Bronchial epithelial cell (primary cell): ENCODE measurements around the gene FNDC3A. TPM values are rescaled to one million over a fixed set of nuclear protein-coding genes. Genes with fewer than 3 reads are reported as not detected.
A peak's percentile ranks its signal among the peaks of the same experiment; 100 is the strongest.

ENCODE experiments used
- DNase-seq: peaks from one replicate; pipeline ENCODE4 v3.0.0-alpha.2; 2010; ENCODE audit warnings: low read depth
- FAIRE-seq: peaks from 2 replicates; lab custom pipeline; 2011; peaks lifted over from hg19 to GRCh38; lab: Jason Lieb, UNC
- H3K27me3 ChIP-seq: 2 replicates; pipeline ENCODE4 v1.5.1; 2011; ENCODE audit warnings: low read length; ENCODE audit not compliant: control insufficient read depth, insufficient read depth
- H3K36me3 ChIP-seq: 2 replicates; pipeline ENCODE4 v1.5.1; 2011; ENCODE audit warnings: low read length; ENCODE audit not compliant: control insufficient read depth, insufficient read depth
- H3K4me3 ChIP-seq: 2 replicates; pipeline ENCODE4 v1.5.1; 2011; ENCODE audit warnings: mild to moderate bottlenecking, low read depth, low read length, control low read depth
- total RNA-seq: library from RNA; depleted of rRNA; stranded (reverse); fragments of >200 nt; gene quantifications from 2 replicates; pipeline ENCODE4 v1.2.1, GENCODE V29; 2014
- TF ChIP-seq, protein P1 (sequence below): IDR thresholded peaks from 2 replicates; pipeline ENCODE4 v1.5.1; 2011; ENCODE audit warnings: mild to moderate bottlenecking, moderate library complexity, low read length, control low read depth, inconsistent platforms; ENCODE audit not compliant: insufficient read depth, severe bottlenecking

Gene FNDC3A
- total RNA-seq, 1 donor from 2014 or later: 24.0 TPM

DNA sequence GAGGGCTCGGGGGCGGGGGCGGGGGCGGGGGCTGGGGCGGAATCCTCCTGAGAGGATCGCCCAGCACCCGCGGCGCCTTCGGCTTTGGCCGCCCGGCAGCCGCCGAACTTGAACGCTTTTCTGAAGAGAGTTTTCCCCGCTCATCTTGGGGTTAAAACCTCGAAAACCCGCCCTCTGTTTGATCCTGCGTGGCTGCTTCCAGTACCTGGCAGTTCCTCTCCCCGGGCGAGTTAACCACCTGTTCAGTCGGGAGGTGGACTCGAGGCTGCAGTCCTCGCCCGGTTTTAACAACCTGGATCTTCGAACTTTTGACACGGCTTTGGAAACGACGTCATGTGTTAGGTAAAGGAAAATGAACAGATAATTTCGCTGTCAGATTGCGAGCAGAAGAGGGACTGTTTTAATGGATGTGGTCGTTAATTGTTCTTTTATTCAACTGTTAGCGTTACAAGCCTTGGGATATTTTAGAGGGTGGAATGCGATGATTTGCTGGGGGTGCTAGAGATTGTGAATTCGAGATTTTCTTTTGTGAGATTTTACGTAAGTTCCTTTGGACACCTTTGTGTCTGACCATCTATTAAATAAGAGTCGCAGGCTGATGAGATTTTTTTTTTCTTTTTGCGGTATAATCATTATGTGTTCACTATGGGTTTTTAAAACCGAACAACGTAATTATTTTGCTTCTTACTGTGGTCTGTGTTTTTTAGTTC is 1.0 kb downstream of the FNDC3A start:
- FAIRE-seq (no peak), DNase-seq (peak; percentile 55)
- peak overlapping the region; percentile 77 for H3K4me3 ChIP-seq

DNA sequence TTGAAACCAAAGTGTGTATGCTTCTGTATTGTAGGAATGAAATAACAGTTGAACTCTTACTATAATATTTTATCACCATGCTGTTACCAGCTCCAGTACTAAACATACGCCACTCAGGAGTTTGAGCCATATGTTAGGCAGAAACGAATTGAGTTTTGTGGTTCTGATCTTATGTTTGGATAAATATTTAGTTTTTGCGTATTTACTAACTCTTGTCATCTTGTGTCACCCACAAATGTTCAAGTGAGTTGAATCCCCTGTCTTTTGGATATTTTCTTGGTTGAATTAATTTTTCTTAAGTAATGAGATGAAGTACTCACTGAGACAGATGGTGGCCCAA is 1.5 kb downstream of the FNDC3A start:
- DNase-seq: peak; percentile 8

More for the DNA sequence above, 1.0 kb downstream of the FNDC3A start:
- Histone ChIP-seq H3K36me3 (no peaks in the 10 kb centered on the region), H3K27me3 (no peaks in the 10 kb centered on the region)
- TF ChIP-seq, protein P1, sequence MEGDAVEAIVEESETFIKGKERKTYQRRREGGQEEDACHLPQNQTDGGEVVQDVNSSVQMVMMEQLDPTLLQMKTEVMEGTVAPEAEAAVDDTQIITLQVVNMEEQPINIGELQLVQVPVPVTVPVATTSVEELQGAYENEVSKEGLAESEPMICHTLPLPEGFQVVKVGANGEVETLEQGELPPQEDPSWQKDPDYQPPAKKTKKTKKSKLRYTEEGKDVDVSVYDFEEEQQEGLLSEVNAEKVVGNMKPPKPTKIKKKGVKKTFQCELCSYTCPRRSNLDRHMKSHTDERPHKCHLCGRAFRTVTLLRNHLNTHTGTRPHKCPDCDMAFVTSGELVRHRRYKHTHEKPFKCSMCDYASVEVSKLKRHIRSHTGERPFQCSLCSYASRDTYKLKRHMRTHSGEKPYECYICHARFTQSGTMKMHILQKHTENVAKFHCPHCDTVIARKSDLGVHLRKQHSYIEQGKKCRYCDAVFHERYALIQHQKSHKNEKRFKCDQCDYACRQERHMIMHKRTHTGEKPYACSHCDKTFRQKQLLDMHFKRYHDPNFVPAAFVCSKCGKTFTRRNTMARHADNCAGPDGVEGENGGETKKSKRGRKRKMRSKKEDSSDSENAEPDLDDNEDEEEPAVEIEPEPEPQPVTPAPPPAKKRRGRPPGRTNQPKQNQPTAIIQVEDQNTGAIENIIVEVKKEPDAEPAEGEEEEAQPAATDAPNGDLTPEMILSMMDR: no peak

DNA sequence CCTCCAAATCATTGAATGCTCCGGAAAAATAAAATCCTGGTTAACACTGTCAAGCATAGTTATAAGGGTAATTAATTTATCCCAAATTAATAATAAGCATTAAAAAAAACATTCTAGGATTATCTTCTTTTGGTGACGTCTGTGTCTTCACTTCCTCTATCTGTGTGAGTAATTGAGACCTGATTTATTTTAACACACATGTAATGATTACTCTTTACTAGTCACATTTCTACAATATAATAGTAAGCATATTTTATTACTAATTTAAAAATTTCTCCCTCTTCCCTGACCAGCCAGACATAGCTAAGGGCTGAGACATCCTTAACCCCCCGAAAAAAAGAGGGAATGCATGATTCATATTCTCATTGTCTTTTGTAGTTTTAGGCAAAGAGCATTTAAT is 2.3 kb downstream of the FNDC3A start:
- Histone ChIP-seq H3K27me3 (no peaks in the 10 kb centered on the region), H3K4me3 (no peak overlapping the region), H3K36me3 (no peaks in the 10 kb centered on the region)
- TF ChIP-seq, protein P1: no peak
- peak; percentile 26 for DNase-seq
- no peak for FAIRE-seq

More for the DNA sequence above, 1.5 kb downstream of the FNDC3A start:
- TF ChIP-seq, protein P1: no peak
- no peak for FAIRE-seq
- no peaks in the 10 kb centered on the region for H3K27me3 ChIP-seq
- peak overlapping the region; percentile 77 for H3K4me3 ChIP-seq
- no peaks in the 10 kb centered on the region for H3K36me3 ChIP-seq

DNA sequence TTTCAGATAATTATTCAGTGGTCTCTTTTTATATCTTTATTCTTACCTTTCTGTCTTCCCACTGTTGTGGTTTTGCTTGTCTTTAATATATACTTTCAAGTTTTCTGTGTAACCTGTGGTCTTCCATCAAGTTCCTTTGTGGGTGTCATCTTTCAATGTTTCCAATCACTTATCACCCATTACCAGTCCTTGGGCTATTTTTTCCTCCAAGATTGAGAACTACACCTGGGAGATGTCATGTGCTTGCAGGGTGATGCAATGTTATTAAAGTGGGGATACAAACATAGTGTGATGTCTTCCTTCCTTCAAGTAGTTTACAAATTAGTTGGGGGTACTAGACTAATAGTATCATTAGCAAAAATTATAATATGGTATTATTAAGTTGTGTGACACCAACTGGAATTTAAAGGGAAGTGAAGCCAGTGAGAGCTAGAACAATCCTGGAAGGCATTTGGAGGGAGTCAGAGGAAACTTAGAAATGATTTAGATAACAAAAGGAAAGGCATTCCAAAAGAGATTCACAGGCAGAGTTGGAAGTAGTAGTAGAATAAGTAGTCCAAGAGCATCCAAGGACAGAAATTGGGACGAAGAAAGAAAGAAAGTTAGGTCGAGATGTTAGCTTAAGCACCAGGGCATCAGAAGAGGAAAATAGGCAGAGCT is 3.4 kb downstream of the FNDC3A start:
- Histone ChIP-seq H3K27me3 (no peaks in the 10 kb centered on the region), H3K36me3 (no peaks in the 10 kb centered on the region), H3K4me3 (no peak overlapping the region)
- TF ChIP-seq, protein P1: no peak
- DNase-seq: no peak
- no peak for FAIRE-seq

DNA sequence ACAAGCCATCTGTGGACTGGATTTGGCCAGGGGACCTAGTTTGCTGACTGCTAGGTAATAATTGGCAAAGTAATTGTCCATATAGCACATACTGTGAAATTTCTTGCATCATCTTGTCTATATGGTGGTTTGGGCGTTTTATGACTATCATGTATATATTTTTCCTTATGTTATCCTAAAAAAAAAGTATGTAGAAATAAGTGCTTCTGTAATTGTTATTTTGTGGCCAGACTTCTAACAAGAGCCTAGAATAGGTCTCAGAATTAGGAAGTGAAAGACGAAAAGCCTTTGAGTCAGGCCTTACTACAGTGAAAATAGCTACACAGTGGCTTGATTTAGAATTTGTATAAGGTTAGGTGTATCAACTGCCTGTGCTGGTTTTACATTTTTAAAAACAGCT is 4.2 kb downstream of the FNDC3A start:
- DNase-seq (no peak), FAIRE-seq (no peak)
- H3K36me3 ChIP-seq: no peaks in the 10 kb centered on the region
- TF ChIP-seq, protein P1: no peak
- no peak overlapping the region for H3K4me3 ChIP-seq
- no peaks in the 10 kb centered on the region for H3K27me3 ChIP-seq

DNA sequence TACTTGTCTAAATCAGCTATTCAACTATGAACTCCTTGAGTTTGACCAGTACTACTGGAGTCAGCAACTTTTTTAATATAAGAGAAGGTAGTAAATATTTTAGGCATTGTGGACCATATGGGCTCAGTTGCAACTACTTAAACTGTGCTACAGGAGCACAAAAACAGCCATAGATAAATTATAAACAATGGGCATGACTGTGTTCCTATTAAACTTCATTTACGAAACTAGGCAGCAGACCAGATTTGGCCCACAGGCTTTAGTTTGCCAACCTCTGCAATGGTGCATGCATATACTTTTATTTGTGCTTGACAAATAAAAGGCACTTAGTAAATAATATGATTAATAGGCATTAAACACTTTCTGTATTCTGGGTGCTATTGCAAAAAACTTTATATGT is 7.6 kb downstream of the FNDC3A start:
- FAIRE-seq: no peak

More for the DNA sequence above, 7.6 kb downstream of the FNDC3A start:
- Histone ChIP-seq H3K36me3 (no peaks in the 10 kb centered on the region), H3K4me3 (no peak overlapping the region), H3K27me3 (no peaks in the 10 kb centered on the region)
- TF ChIP-seq, protein P1: no peak
- DNase-seq: no peak
